Left kidney (tissue), 2 donors: Measurements from ENCODE around the gene VPREB3. TPM values are rescaled to one million over a fixed set of nuclear protein-coding genes. Genes with fewer than 3 reads are reported as not detected.

Experiments
- DNase-seq: peaks from one replicate; pipeline ENCODE4 v3.0.0-alpha.2; 2013
- polyA plus RNA-seq: library from polyadenylated mRNA; unstranded; fragments of 120-200 nt; gene quantifications from one replicate; pipeline ENCODE4 v1.2.1, GENCODE V29; 2013; ENCODE audit not compliant: insufficient read length

The VPREB3 gene
- polyA plus RNA-seq, 1 donor, result not detected

GRCh38 chr22:23783265-23784150 lies 29.3 kb upstream of the VPREB3 start:
- no peak for DNase-seq

GRCh38 chr22:23782703-23783102 lies 28.5 kb upstream of the VPREB3 start:
- DNase-seq, result no peak

GRCh38 chr22:23782252-23782651 lies 28.0 kb upstream of the VPREB3 start:
- DNase-seq, result no peak

- no peak for DNase-seq
Observed at GRCh38 chr22:23781511-23782183, 27.4 kb upstream of the VPREB3 start.

- DNase-seq, result no peak
Observed at GRCh38 chr22:23781065-23781464, 26.8 kb upstream of the VPREB3 start.

- DNase-seq, result no peak
Observed at GRCh38 chr22:23780146-23780748, 26.0 kb upstream of the VPREB3 start.

- no peak for DNase-seq
Observed at GRCh38 chr22:23779731-23780130, 25.5 kb upstream of the VPREB3 start.

- DNase-seq, result no peak
Observed at GRCh38 chr22:23779083-23779482, 24.9 kb upstream of the VPREB3 start.

- DNase-seq, result no peak
Observed at GRCh38 chr22:23778577-23778900, 24.3 kb upstream of the VPREB3 start.

GRCh38 chr22:23777776-23778576 lies 23.8 kb upstream of the VPREB3 start:
- DNase-seq, result no peak

- no peak for DNase-seq
Observed at GRCh38 chr22:23775779-23776375, 21.7 kb upstream of the VPREB3 start.

- DNase-seq, result no peak
Observed at GRCh38 chr22:23774922-23775436, 20.8 kb upstream of the VPREB3 start.

GRCh38 chr22:23774114-23774921 lies 20.1 kb upstream of the VPREB3 start:
- no peak for DNase-seq

- DNase-seq, result no peak
Observed at GRCh38 chr22:23773483-23774113, 19.4 kb upstream of the VPREB3 start.

- peak; percentile 57 for DNase-seq
Observed at GRCh38 chr22:23772649-23773473, 18.6 kb upstream of the VPREB3 start, which contains the start of gene MMP11. Gene MMP11, plus strand, starts transcription at chr22:23772849. Its CDS starts 22 bp downstream, at chr22:23772871.

- no peak for DNase-seq
Observed at GRCh38 chr22:23772315-23772648, 18.1 kb upstream of the VPREB3 start.

GRCh38 chr22:23769321-23769965 lies 15.2 kb upstream of the VPREB3 start:
- DNase-seq, result no peak

GRCh38 chr22:23767673-23768548 lies 13.7 kb upstream of the VPREB3 start, which contains the start of gene CHCHD10:
Gene CHCHD10, minus strand, starts transcription at chr22:23767972. Its CDS starts 98 bp downstream, at chr22:23767874.
- DNase-seq, result peak; percentile 87
